Ascending aorta (tissue), 2 donors: ENCODE results near the gene ZC2HC1B. TPM values are rescaled to one million over a fixed set of nuclear protein-coding genes. Genes with fewer than 3 reads are reported as not detected.
A peak's percentile ranks its signal among the peaks of the same experiment; 100 is the strongest.

Experiments used
- DNase-seq, 2 donors: peaks; one replicate each; pipeline ENCODE4 v3.0.0-alpha.2; 2019; ENCODE audit warnings: low spot score in 2 of 2
- H3K27ac ChIP-seq, 2 donors: fragments of 200-600 bp; sonication (generic); one replicate each; pipeline ENCODE4 v1.5.1; 2016 to 2017; ENCODE audit warnings: mild to moderate bottlenecking in 1 of 2
- H3K27me3 ChIP-seq: fragments of 200-600 bp; sonication (generic); one replicate; pipeline ENCODE4 v1.5.1; 2017
- H3K36me3 ChIP-seq, 2 donors: fragments of 200-600 bp; sonication (generic); one replicate each; pipeline ENCODE4 v1.5.1; 2016
- H3K4me1 ChIP-seq, 2 donors: fragments of 200-600 bp; sonication (generic); one replicate each; pipeline ENCODE4 v1.5.1; 2016 to 2017; ENCODE audit warnings: mild to moderate bottlenecking in 1 of 2
- H3K4me3 ChIP-seq, 2 donors: fragments of 200-600 bp; sonication (generic); one replicate each; pipeline ENCODE4 v1.5.1; 2016 to 2017; ENCODE audit warnings: mild to moderate bottlenecking in 1 of 2
- H3K9me3 ChIP-seq, 2 donors: fragments of 200-600 bp; sonication (generic); one replicate each; pipeline ENCODE4 v1.5.1; 2016
- CTCF ChIP-seq, 3 experiments: fragments of 200-600 bp in 2 of 3; fragments of 450-650 bp in 1 of 3; sonication (generic) in 2 of 3; IDR thresholded peaks; one replicate each; pipeline ENCODE4 v1.5.1; 2016 to 2019; ENCODE audit warnings: antibody characterized with exemption in 3 of 3, mild to moderate bottlenecking in 1 of 3, moderate library complexity in 1 of 3
- intact Hi-C: fragments of 100-400 bp; cut with DNase I; formaldehyde crosslinking; loops from one replicate; pipeline ENCODE4 v1.15.1; 2023
- total RNA-seq: library from RNA; depleted of rRNA; stranded (reverse); fragments of >200 nt; gene quantifications from one replicate; pipeline ENCODE4 v1.1.0, GENCODE V29; 2016

Gene ZC2HC1B
- total RNA-seq, 1 donor from 2014 or later: not detected

- H3K27me3 ChIP-seq: no peaks in the 10 kb centered on the region
- no peak for TF ChIP-seq CTCF (IDR thresholded peaks at IDR 0.05)
- H3K9me3 ChIP-seq: peaks cover 0 to 3% of the 10 kb centered on the region in 2 donors
- H3K4me1 ChIP-seq: no peaks in the 10 kb centered on the region
- DNase-seq: no peak
- H3K36me3 ChIP-seq: no peaks in the 10 kb centered on the region
- no peak overlapping the region for H3K27ac ChIP-seq
- no peak overlapping the region for H3K4me3 ChIP-seq
- intact Hi-C loops: no loop called here
Observed at GRCh38 chr6:143936778-143937667, 72.7 kb downstream of the ZC2HC1B start.

- intact Hi-C loops: no loop called here
- H3K4me1 ChIP-seq: no peaks in the 10 kb centered on the region
Observed at GRCh38 chr6:143937668-143937970, 73.3 kb downstream of the ZC2HC1B start.

GRCh38 chr6:143939364-143939763, 75.1 kb downstream of the ZC2HC1B start:
- DNase-seq: no peak
- Histone ChIP-seq H3K4me3 (no peak overlapping the region), H3K36me3 (no peaks in the 10 kb centered on the region), H3K9me3 (no peaks in the 10 kb centered on the region), H3K27ac (no peak overlapping the region), H3K4me1 (no peaks in the 10 kb centered on the region), H3K27me3 (no peaks in the 10 kb centered on the region)
- TF ChIP-seq CTCF (IDR thresholded peaks at IDR 0.05): no peak
- intact Hi-C loops: no loop called here

More at GRCh38 chr6:143937668-143937970, 73.3 kb downstream of the ZC2HC1B start:
- Histone ChIP-seq H3K27ac (no peak overlapping the region), H3K36me3 (no peaks in the 10 kb centered on the region), H3K27me3 (no peaks in the 10 kb centered on the region), H3K4me3 (no peak overlapping the region), H3K9me3 (no peaks in the 10 kb centered on the region)
- DNase-seq: no peak
- no peak for TF ChIP-seq CTCF (IDR thresholded peaks at IDR 0.05)

- TF ChIP-seq CTCF (IDR thresholded peaks at IDR 0.05): peak in 2 of 3 experiments; percentile 42 to 49
- H3K4me3 ChIP-seq: no peak overlapping the region
- no peaks in the 10 kb centered on the region for H3K36me3 ChIP-seq
- no peaks in the 10 kb centered on the region for H3K4me1 ChIP-seq
- no peaks in the 10 kb centered on the region for H3K9me3 ChIP-seq
- intact Hi-C loops: loop anchor here (2.0 kb wide), 1 partner anchor 73 kb away; no protein-coding TSS in a partner anchor
- no peak for DNase-seq
- H3K27ac ChIP-seq: no peak overlapping the region
- H3K27me3 ChIP-seq: no peaks in the 10 kb centered on the region
Observed at GRCh38 chr6:143940011-143940597, 75.8 kb downstream of the ZC2HC1B start.

GRCh38 chr6:143941852-143942627, 77.8 kb downstream of the ZC2HC1B start:
- no peak overlapping the region for H3K4me3 ChIP-seq
- intact Hi-C loops: loop anchor here (2.0 kb wide), 1 partner anchor 71 kb away; no protein-coding TSS in a partner anchor
- no peaks in the 10 kb centered on the region for H3K9me3 ChIP-seq
- H3K27me3 ChIP-seq: no peaks in the 10 kb centered on the region
- peak; percentile 26 to 45 (median 43) for TF ChIP-seq CTCF (IDR thresholded peaks at IDR 0.05)
- H3K27ac ChIP-seq: no peak overlapping the region
- H3K36me3 ChIP-seq: peaks cover 0 to 4% of the 10 kb centered on the region in 2 donors
- no peaks in the 10 kb centered on the region for H3K4me1 ChIP-seq
- DNase-seq: no peak
